OCI-LY1 (cell line): ENCODE results near the gene ZBTB42.

Experiments used
- H2AFZ ChIP-seq: fragments of 200-600 bp; sonication (generic), shearing (Covaris generic); 2 replicates; pipeline ENCODE4 v1.6.0; 2014; ENCODE audit warnings: antibody characterized with exemption, mild to moderate bottlenecking, low read length
- H3F3A ChIP-seq: fragments of 200-600 bp; sonication (generic), shearing (Covaris generic); 2 replicates; pipeline ENCODE4 v1.6.0; 2014; ENCODE audit warnings: mild to moderate bottlenecking, antibody characterized with exemption, low read length, moderate library complexity; ENCODE audit not compliant: insufficient read depth
- H3K27ac ChIP-seq: fragments of 200-600 bp; sonication (generic); 2 replicates; pipeline ENCODE4 v1.5.1; 2014; ENCODE audit warnings: low read length, mixed run types, mild to moderate bottlenecking, low read depth; ENCODE audit not compliant: poor library complexity, severe bottlenecking
- H3K27me3 ChIP-seq: fragments of 200-600 bp; sonication (generic); 2 replicates; pipeline ENCODE4 v1.6.0; 2014; ENCODE audit warnings: antibody characterized with exemption, mild to moderate bottlenecking, low read length, moderate library complexity; ENCODE audit not compliant: insufficient read depth
- H3K36me3 ChIP-seq: fragments of 200-600 bp; sonication (generic); 2 replicates; pipeline ENCODE4 v1.6.1; 2014; ENCODE audit warnings: mild to moderate bottlenecking, antibody characterized with exemption, low read length, moderate library complexity, mixed read lengths; ENCODE audit not compliant: insufficient read depth
- H3K4me1 ChIP-seq: fragments of 200-600 bp; sonication (generic); 2 replicates; pipeline ENCODE4 v1.5.1; 2014; ENCODE audit warnings: mild to moderate bottlenecking, low read length, moderate library complexity; ENCODE audit not compliant: insufficient read depth, severe bottlenecking
- H3K4me2 ChIP-seq: fragments of 200-600 bp; sonication (generic), shearing (Covaris generic); 2 replicates; pipeline ENCODE4 v1.6.1; 2014; ENCODE audit warnings: low read length
- H3K4me3 ChIP-seq: fragments of 200-600 bp; sonication (generic); 2 replicates; pipeline ENCODE4 v1.5.1; 2014; ENCODE audit warnings: low read length, low read depth, mild to moderate bottlenecking, mixed read lengths; ENCODE audit not compliant: poor library complexity, severe bottlenecking
- H3K79me2 ChIP-seq: fragments of 200-600 bp; shearing (Covaris generic); 2 replicates; pipeline ENCODE4 v1.6.1; 2016; ENCODE audit warnings: mixed run types, low read length, mixed read lengths; ENCODE audit not compliant: insufficient read depth
- H3K9ac ChIP-seq: fragments of 200-600 bp; sonication (generic), shearing (Covaris generic); 2 replicates; pipeline ENCODE4 v1.6.1; 2014; ENCODE audit warnings: mild to moderate bottlenecking, low read length, mixed read lengths
- H3K9me2 ChIP-seq: fragments of 200-600 bp; sonication (generic), shearing (Covaris generic); 2 replicates; pipeline ENCODE4 v1.6.1; 2014; ENCODE audit warnings: low read depth, mild to moderate bottlenecking, low read length, mixed read lengths
- H3K9me3 ChIP-seq: fragments of 200-600 bp; shearing (Covaris generic); 2 replicates; pipeline ENCODE4 v1.6.1; 2014; ENCODE audit warnings: low read length, mixed read lengths
- H4K20me1 ChIP-seq: fragments of 200-600 bp; sonication (generic), shearing (Covaris generic); 2 replicates; pipeline ENCODE4 v1.6.0; 2016; ENCODE audit warnings: mild to moderate bottlenecking, low read length; ENCODE audit not compliant: insufficient read depth
- EZH2 ChIP-seq: fragments of 200-600 bp; sonication (generic), shearing (Covaris generic); IDR thresholded peaks from 2 replicates; pipeline ENCODE4 v1.8.0; 2017; ENCODE audit warnings: borderline replicate concordance, mixed run types, mild to moderate bottlenecking, antibody characterized with exemption, low read length, moderate library complexity, mixed read lengths
- TF ChIP-seq, protein P1 (sequence below): fragments of 200-600 bp; sonication (generic), shearing (Covaris generic); IDR thresholded peaks from 2 replicates; pipeline ENCODE4 v1.5.1; 2017; ENCODE audit warnings: mild to moderate bottlenecking, antibody characterized with exemption, low read length, moderate library complexity, mixed read lengths

The ZBTB42 gene

DNA sequence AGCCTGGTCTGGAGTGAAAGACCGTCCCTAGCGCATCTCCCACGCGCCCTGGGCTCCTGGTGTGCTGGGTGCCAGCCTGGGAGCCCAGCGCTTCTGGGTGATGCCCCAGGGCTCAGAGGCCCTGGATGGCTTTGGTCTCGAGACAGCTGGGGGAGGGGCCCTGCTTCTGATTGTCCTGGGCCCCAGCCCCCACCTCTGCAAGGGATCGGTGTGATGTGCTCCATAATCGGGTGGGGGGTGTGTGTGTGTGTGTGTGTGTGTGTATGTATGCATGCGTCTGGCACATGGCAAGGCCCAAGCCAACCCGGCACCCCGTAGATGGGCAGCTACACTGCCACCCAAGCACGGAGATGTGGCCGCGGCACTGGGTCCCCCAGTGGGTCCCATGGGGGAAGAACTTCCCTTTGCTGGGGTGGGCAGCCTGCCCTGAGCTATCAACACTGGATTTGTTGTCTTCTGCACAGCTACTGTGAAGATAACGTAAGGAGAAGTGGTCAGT, 3.1 kb downstream of the ZBTB42 start:
- no peak overlapping the region for H3K4me3 ChIP-seq
- peaks cover 14% of the 10 kb centered on the region for H3K27me3 ChIP-seq
- peaks cover 40% of the 10 kb centered on the region for H3K4me1 ChIP-seq
- no peak overlapping the region for H3K9ac ChIP-seq
- H3K27ac ChIP-seq, result no peak overlapping the region
- H4K20me1 ChIP-seq, result no peaks in the 10 kb centered on the region
- no peaks in the 10 kb centered on the region for H3K9me3 ChIP-seq
- H3K36me3 ChIP-seq, result no peaks in the 10 kb centered on the region
- H3K79me2 ChIP-seq, result no peaks in the 10 kb centered on the region
- H3F3A ChIP-seq, result peaks cover 9% of the 10 kb centered on the region
- H3K9me2 ChIP-seq, result no peaks in the 10 kb centered on the region
- H2AFZ ChIP-seq, result no peak overlapping the region
- 0 out of 2 replicates have a peak overlapping the region, but pooled peaks have one; percentile 4 for H3K4me2 ChIP-seq
- TF ChIP-seq, protein P1, sequence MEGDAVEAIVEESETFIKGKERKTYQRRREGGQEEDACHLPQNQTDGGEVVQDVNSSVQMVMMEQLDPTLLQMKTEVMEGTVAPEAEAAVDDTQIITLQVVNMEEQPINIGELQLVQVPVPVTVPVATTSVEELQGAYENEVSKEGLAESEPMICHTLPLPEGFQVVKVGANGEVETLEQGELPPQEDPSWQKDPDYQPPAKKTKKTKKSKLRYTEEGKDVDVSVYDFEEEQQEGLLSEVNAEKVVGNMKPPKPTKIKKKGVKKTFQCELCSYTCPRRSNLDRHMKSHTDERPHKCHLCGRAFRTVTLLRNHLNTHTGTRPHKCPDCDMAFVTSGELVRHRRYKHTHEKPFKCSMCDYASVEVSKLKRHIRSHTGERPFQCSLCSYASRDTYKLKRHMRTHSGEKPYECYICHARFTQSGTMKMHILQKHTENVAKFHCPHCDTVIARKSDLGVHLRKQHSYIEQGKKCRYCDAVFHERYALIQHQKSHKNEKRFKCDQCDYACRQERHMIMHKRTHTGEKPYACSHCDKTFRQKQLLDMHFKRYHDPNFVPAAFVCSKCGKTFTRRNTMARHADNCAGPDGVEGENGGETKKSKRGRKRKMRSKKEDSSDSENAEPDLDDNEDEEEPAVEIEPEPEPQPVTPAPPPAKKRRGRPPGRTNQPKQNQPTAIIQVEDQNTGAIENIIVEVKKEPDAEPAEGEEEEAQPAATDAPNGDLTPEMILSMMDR, result no peak

DNA sequence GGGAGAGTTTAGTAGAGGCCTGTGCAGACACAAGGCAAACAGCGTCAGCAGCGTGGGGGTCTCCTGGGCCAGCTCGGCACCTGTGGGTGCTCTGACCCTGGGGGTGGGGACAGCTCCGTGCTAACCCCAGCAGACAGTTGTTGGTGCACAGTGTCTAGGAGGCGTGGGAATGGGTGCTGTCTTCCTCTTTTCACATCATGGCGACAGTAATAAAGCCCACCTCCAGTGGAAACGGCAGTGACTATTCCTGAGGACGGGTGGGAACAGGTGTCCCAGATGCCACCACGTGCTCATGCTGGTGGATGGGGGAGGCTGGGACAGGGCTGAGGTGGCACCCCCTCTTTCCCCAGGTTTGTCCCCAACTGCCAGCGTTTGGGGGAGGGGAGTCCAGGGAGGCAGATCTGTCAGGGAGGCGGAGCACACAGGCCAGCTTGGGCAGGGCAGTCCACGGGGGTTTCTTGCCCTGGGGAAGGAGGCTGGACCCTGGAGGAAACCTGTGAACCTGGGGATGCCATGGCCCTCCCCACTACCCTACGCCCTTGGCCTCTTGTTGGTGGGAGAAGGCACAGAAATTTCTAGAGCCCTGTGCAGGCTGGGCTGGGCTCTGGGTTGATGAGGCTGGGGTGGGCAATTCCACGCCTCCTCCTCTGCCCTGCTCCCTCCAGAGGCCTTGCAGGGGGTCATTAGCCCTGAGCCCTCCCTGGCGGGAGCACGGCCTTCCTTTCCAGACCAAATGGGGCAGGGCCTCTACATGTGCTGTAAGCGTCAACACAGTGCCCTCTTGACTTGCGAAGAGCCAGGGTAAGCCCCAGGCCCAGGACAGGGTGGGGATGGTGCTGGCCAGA, 3.8 kb downstream of the ZBTB42 start:
- Histone ChIP-seq H3K27ac (no peak overlapping the region), H3K27me3 (peaks cover 13% of the 10 kb centered on the region)

DNA sequence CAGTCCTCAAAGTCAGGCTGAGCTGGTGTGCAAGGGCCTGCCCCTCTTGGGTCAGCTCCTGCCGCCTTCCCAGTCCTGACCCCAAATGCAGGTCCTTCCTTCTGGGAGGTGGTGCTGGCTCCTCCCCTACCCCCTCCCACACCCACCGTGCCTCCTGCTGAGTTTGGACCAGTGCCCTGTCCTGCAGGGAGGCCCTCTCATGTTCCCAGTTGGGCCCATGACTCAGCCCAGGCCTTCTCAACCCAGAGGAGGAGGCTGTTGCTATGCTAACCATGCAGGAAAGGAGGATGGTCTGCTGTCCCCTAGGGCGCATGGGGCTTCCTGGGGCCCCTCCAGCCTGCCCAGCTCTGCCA, 4.4 kb downstream of the ZBTB42 start:
- no peak overlapping the region for H2AFZ ChIP-seq
- H3K4me2 ChIP-seq, result no peak overlapping the region
- H3K4me1 ChIP-seq, result peaks cover 35% of the 10 kb centered on the region
- TF ChIP-seq, protein P1, result no peak
- no peak for TF ChIP-seq EZH2
- no peaks in the 10 kb centered on the region for H3F3A ChIP-seq
- H3K27ac ChIP-seq, result no peak overlapping the region
- no peak overlapping the region for H3K4me3 ChIP-seq
- no peaks in the 10 kb centered on the region for H3K36me3 ChIP-seq
- no peaks in the 10 kb centered on the region for H3K9me3 ChIP-seq
- peaks cover 9% of the 10 kb centered on the region for H3K27me3 ChIP-seq
- no peak overlapping the region for H3K9ac ChIP-seq
- H3K9me2 ChIP-seq, result no peaks in the 10 kb centered on the region
- no peaks in the 10 kb centered on the region for H3K79me2 ChIP-seq
- no peaks in the 10 kb centered on the region for H4K20me1 ChIP-seq

More for the DNA sequence above, 3.8 kb downstream of the ZBTB42 start:
- Histone ChIP-seq H3K36me3 (no peaks in the 10 kb centered on the region), H3K9me3 (no peaks in the 10 kb centered on the region), H3K9me2 (no peaks in the 10 kb centered on the region), H3K4me1 (peaks cover 39% of the 10 kb centered on the region), H3K4me2 (no peak overlapping the region), H3K4me3 (no peak overlapping the region), H4K20me1 (no peaks in the 10 kb centered on the region), H2AFZ (no peak overlapping the region), H3K79me2 (no peaks in the 10 kb centered on the region), H3K9ac (no peak overlapping the region), H3F3A (peaks cover 4% of the 10 kb centered on the region; the same call in 1 of the 2 replicates)
- TF ChIP-seq, protein P1, result no peak
- TF ChIP-seq EZH2, result no peak
